Calu3 (cell line): Measurements from ENCODE around the gene FGGY. TPM values are rescaled to one million over a fixed set of nuclear protein-coding genes. Genes with fewer than 3 reads are reported as not detected.

Source experiments
- BruUV-seq: library from RNA; stranded (reverse); fragments of 400-500 nt; replicated peaks from 2 replicates; lab custom pipeline; 2021; lab: Mats Ljungman, UMichigan
- CTCF ChIA-PET: fragments of 300-600 bp; sonication (Branson Sonifier 250); formaldehyde crosslinking; loops from one replicate; lab custom pipeline; 2022; ENCODE audit warnings: antibody characterized with exemption; lab: Charles Lee
- DNase-seq: peaks from one replicate; pipeline ENCODE4 v3.0.0; 2022
- H3K27ac Mint-ChIP-seq: one replicate; pipeline ENCODE4 v1.8.0; 2022; ENCODE audit warnings: mixed read lengths; ENCODE audit not compliant: unreplicated experiment
- H3K27me3 Mint-ChIP-seq: one replicate; pipeline ENCODE4 v1.8.0; 2022; ENCODE audit warnings: mixed read lengths; ENCODE audit not compliant: unreplicated experiment
- H3K36me3 Mint-ChIP-seq: one replicate; pipeline ENCODE4 v1.8.0; 2022; ENCODE audit warnings: mild to moderate bottlenecking, moderate library complexity, mixed read lengths; ENCODE audit not compliant: insufficient read depth, unreplicated experiment
- H3K4me1 Mint-ChIP-seq: one replicate; pipeline ENCODE4 v1.8.0; 2022; ENCODE audit warnings: mild to moderate bottlenecking, low read depth, mixed read lengths; ENCODE audit not compliant: unreplicated experiment
- H3K4me3 Mint-ChIP-seq: one replicate; pipeline ENCODE4 v1.8.0; 2022; ENCODE audit warnings: mild to moderate bottlenecking, low read depth, moderate library complexity, mixed read lengths; ENCODE audit not compliant: unreplicated experiment
- H3K9me3 Mint-ChIP-seq: one replicate; pipeline ENCODE4 v1.8.0; 2022; ENCODE audit warnings: low read depth, mixed read lengths; ENCODE audit not compliant: unreplicated experiment
- intact Hi-C: fragments of 100-400 bp; cut with micrococcal nuclease; formaldehyde crosslinking; loops from one replicate; pipeline ENCODE4 v1.10.0; 2022; ENCODE audit not compliant: unreplicated experiment
- total RNA-seq: library from RNA; stranded (reverse); gene quantifications from 2 replicates; pipeline ENCODE4 v1.2.3, GENCODE V29; 2022
- TF ChIP-seq, protein P1 (sequence below): fragments of 200-600 bp; IDR thresholded peaks from one replicate; pipeline ENCODE4 v1.8.0; 2022; ENCODE audit warnings: antibody characterized with exemption; ENCODE audit not compliant: unreplicated experiment

FGGY gene
- total RNA-seq, 1 experiment from 2014 or later = 11.1 TPM

GRCh38 chr1:59683197-59683596, 386.3 kb downstream of the FGGY start:
- DNase-seq = no peak
- Mint-ChIP-seq H3K4me1 (peaks cover 18% of the 10 kb centered on the region), H3K9me3 (no peaks in the 10 kb centered on the region), H3K27ac (no peak overlapping the region), H3K4me3 (no peak overlapping the region), H3K27me3 (no peaks in the 10 kb centered on the region), H3K36me3 (no peaks in the 10 kb centered on the region)
- TF ChIP-seq, protein P1, sequence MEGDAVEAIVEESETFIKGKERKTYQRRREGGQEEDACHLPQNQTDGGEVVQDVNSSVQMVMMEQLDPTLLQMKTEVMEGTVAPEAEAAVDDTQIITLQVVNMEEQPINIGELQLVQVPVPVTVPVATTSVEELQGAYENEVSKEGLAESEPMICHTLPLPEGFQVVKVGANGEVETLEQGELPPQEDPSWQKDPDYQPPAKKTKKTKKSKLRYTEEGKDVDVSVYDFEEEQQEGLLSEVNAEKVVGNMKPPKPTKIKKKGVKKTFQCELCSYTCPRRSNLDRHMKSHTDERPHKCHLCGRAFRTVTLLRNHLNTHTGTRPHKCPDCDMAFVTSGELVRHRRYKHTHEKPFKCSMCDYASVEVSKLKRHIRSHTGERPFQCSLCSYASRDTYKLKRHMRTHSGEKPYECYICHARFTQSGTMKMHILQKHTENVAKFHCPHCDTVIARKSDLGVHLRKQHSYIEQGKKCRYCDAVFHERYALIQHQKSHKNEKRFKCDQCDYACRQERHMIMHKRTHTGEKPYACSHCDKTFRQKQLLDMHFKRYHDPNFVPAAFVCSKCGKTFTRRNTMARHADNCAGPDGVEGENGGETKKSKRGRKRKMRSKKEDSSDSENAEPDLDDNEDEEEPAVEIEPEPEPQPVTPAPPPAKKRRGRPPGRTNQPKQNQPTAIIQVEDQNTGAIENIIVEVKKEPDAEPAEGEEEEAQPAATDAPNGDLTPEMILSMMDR = no peak
- no TSS peak for BruUV-seq
- CTCF ChIA-PET = no interaction called here
- intact Hi-C loops = no loop called here

- BruUV-seq = no TSS peak
- no peak overlapping the region for H3K4me3 Mint-ChIP-seq
- peaks cover 6% of the 10 kb centered on the region for H3K4me1 Mint-ChIP-seq
- no peak for DNase-seq
- TF ChIP-seq, protein P1 = no peak
- H3K9me3 Mint-ChIP-seq = no peaks in the 10 kb centered on the region
- H3K36me3 Mint-ChIP-seq = no peaks in the 10 kb centered on the region
- CTCF ChIA-PET = no interaction called here
- intact Hi-C loops = no loop called here
- no peaks in the 10 kb centered on the region for H3K27me3 Mint-ChIP-seq
- no peak overlapping the region for H3K27ac Mint-ChIP-seq
Measured at GRCh38 chr1:59684698-59685097, 387.8 kb downstream of the FGGY start.

DNA sequence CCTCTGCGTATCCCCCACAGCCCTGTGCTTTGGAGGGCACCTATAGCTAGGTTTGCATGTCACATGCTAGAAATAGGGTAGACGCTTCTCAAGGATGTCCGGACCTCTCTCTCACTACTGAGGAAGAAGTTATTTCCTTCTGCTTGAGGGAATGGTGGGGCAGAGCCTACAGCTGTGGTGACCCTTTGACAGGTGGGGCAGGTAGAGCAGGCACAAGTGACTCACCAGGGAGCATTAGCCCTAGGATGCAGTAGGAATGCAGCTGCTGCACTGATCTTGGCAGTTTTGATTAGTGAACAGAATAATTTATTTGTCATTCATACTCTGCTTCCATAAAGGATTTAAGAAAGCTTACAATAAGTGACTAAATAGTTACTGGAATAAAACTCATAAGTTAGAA, 388.2 kb downstream of the FGGY start:
- CTCF ChIA-PET = no interaction called here
- no peaks in the 10 kb centered on the region for H3K36me3 Mint-ChIP-seq
- peaks cover 6% of the 10 kb centered on the region for H3K4me1 Mint-ChIP-seq
- no TSS peak for BruUV-seq
- H3K4me3 Mint-ChIP-seq = no peak overlapping the region
- no peak overlapping the region for H3K27ac Mint-ChIP-seq
- TF ChIP-seq, protein P1 = no peak
- no peaks in the 10 kb centered on the region for H3K27me3 Mint-ChIP-seq
- no peak for DNase-seq
- no peaks in the 10 kb centered on the region for H3K9me3 Mint-ChIP-seq
- intact Hi-C loops = no loop called here

DNA sequence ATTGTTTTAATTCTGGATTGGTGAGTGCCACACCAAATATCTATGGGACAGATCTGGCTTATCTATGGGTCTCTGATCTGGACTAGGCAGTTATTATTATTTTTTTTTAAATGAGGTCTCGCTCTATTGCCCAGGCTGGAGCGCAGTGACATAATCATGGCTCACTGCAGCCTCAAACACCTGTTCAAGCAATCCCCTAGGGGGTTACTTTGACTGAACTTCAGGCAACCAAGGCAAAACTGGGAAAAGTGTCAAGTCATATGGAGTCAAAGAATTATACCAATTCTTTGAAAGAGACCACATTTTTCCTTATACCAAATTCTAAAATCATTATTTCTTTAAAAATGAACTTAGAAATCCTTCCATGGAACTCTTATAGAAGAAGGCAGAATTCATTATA, 388.8 kb downstream of the FGGY start:
- Mint-ChIP-seq H3K27me3 (no peaks in the 10 kb centered on the region), H3K9me3 (no peaks in the 10 kb centered on the region), H3K4me3 (no peak overlapping the region), H3K36me3 (no peaks in the 10 kb centered on the region), H3K27ac (no peak overlapping the region), H3K4me1 (peaks cover 6% of the 10 kb centered on the region)
- DNase-seq = no peak
- TF ChIP-seq, protein P1 = no peak
- BruUV-seq = no TSS peak
- intact Hi-C loops = no loop called here
- CTCF ChIA-PET = no interaction called here

GRCh38 chr1:59686170-59686569, 389.3 kb downstream of the FGGY start:
- no peak overlapping the region for H3K27ac Mint-ChIP-seq
- H3K36me3 Mint-ChIP-seq = no peaks in the 10 kb centered on the region
- no peak overlapping the region for H3K4me3 Mint-ChIP-seq
- CTCF ChIA-PET = no interaction called here
- TF ChIP-seq, protein P1 = no peak
- no TSS peak for BruUV-seq
- DNase-seq = no peak
- H3K4me1 Mint-ChIP-seq = peaks cover 6% of the 10 kb centered on the region
- no peaks in the 10 kb centered on the region for H3K27me3 Mint-ChIP-seq
- intact Hi-C loops = no loop called here
- no peaks in the 10 kb centered on the region for H3K9me3 Mint-ChIP-seq
